Left lung (tissue), 8 donors: ENCODE data around the gene MED8. TPM values are rescaled to one million over a fixed set of nuclear protein-coding genes. Genes with fewer than 3 reads are reported as not detected.

Experiments
- microRNA-seq, 2 donors: library from miRNA; unstranded; fragments of <30 nt; microRNA quantifications; one replicate each; pipeline ENCODE4, GENCODE V29; 2019
- polyA plus RNA-seq, 6 donors: library from polyadenylated mRNA; unstranded; fragments of 120-200 nt; gene quantifications; one replicate each; pipeline ENCODE4 v1.2.1, GENCODE V29; 2013; ENCODE audit not compliant: insufficient read length in 6 of 6
- total RNA-seq, 2 donors: library from RNA; stranded (reverse); fragmentation: NEBNext Ultra II Directional; extraction: Animal tissue kit (Norgen Biotek cat#: 25700); gene quantifications; one replicate each; pipeline ENCODE4 v1.2.1, GENCODE V29; 2021
- donor health status: DM: no; HTN: yes; CAD: no.
- donor health status: DM: no; HTN: no; CAD: no.

Gene MED8
- total and polyA plus RNA-seq, 8 donors = 32.1 to 48.5 (median 37.1) TPM

Small RNA genes within 50 kb of the gene (microRNA-seq; reads per million reads assigned to microRNA genes)
- 1.4 to 1.8 reads per million in 2 donors for gene MIR6734

Other genes with a start within 250 kb of the MED8 start
- gene EBNA1BP2, start 217.5 kb downstream of the MED8 start, total RNA-seq = 10 to 100 TPM; 32.1 to 55.1 TPM
- 10 to 100 TPM; 42.0 to 54.0 (median 51.2) TPM for gene EBNA1BP2, start 217.5 kb downstream of the MED8 start, polyA plus RNA-seq
- 1 to 10 TPM in 1 of 2 donors, under 1 TPM in 1; 0.73 to 2.4 TPM for gene CFAP57, start 217.5 kb downstream of the MED8 start, total RNA-seq
- gene CFAP57, start 217.5 kb downstream of the MED8 start, polyA plus RNA-seq = 1 to 10 TPM; 1.6 to 5.8 (median 4.6) TPM
- gene TMEM125, start 119.8 kb downstream of the MED8 start, total RNA-seq = 100 to 1,000 TPM; 104 to 202 TPM
- 10 to 100 TPM; 36.1 to 44.0 (median 40.2) TPM for gene TMEM125, start 119.8 kb downstream of the MED8 start, polyA plus RNA-seq
- 10 to 100 TPM; 13.1 to 22.5 TPM for gene C1orf210, start 104.2 kb downstream of the MED8 start, total RNA-seq
- 10 to 100 TPM in 1 of 6 donors, 1 to 10 TPM in 5; 8.5 to 12.9 (median 9.1) TPM for gene C1orf210, start 104.2 kb downstream of the MED8 start, polyA plus RNA-seq
- 10 to 100 TPM; 38.5 to 67.8 TPM for gene TIE1, start 88.8 kb downstream of the MED8 start, total RNA-seq
- 100 to 1,000 TPM in 3 of 6 donors, 10 to 100 TPM in 3; 87.6 to 110 (median 98.3) TPM for gene TIE1, start 88.8 kb downstream of the MED8 start, polyA plus RNA-seq
- gene MPL, start 52.0 kb downstream of the MED8 start, total RNA-seq = under 1 TPM; 0.24 to 0.67 TPM
- gene MPL, start 52.0 kb downstream of the MED8 start, polyA plus RNA-seq = 1 to 10 TPM; 1.0 to 1.4 (median 1.3) TPM
- gene CDC20, start 30.8 kb downstream of the MED8 start, total RNA-seq = 10 to 100 TPM in 1 of 2 donors, 1 to 10 TPM in 1; 7.9 to 18.0 TPM
- 10 to 100 TPM; 30.3 to 73.7 (median 32.9) TPM for gene CDC20, start 30.8 kb downstream of the MED8 start, polyA plus RNA-seq
- gene ELOVL1, start 21.8 kb downstream of the MED8 start, total RNA-seq = 100 to 1,000 TPM; 118 to 144 TPM
- 10 to 100 TPM; 64.9 to 83.7 (median 78.2) TPM for gene ELOVL1, start 21.8 kb downstream of the MED8 start, polyA plus RNA-seq
- 10 to 100 TPM; 40.1 to 68.0 TPM for gene SZT2, start 99 bp upstream of the MED8 start, total RNA-seq
- 10 to 100 TPM; 25.3 to 38.1 (median 30.8) TPM for gene SZT2, start 99 bp upstream of the MED8 start, polyA plus RNA-seq
- gene HYI, start 64.1 kb upstream of the MED8 start, total RNA-seq = 10 to 100 TPM; 55.9 to 60.2 TPM
- 10 to 100 TPM; 42.5 to 51.3 (median 47.6) TPM for gene HYI, start 64.1 kb upstream of the MED8 start, polyA plus RNA-seq
- 100 to 1,000 TPM; 123 to 279 TPM for gene PTPRF, start 141.1 kb upstream of the MED8 start, total RNA-seq
- 100 to 1,000 TPM; 154 to 249 (median 195) TPM for gene PTPRF, start 141.1 kb upstream of the MED8 start, polyA plus RNA-seq